Activated CD8-positive, alpha-beta memory T cell treated with anti-CD3 and anti-CD28 coated beads, Interleukin-2, amount 50 U/mL, for 24 hours (primary cell): Measurements from ENCODE around the gene GALK2.
"Not testable (repeated sequence)": the region's sequence is repeated elsewhere in the genome, so short reads cannot be mapped to it uniquely, and the experiment has no call there.

ENCODE experiments used
- DNase-seq: peaks from one replicate; pipeline ENCODE4 v3.0.0-alpha.2; 2020; ENCODE audit errors: extremely low read depth

Gene GALK2

GRCh38 chr15:49223536-49224274, 53.7 kb downstream of the GALK2 start:
- DNase-seq: no peak

GRCh38 chr15:49225572-49226281, 55.7 kb downstream of the GALK2 start:
- no peak for DNase-seq

GRCh38 chr15:49227602-49228001, 57.6 kb downstream of the GALK2 start:
- DNase-seq: no peak

- DNase-seq: no peak
Measured at GRCh38 chr15:49229922-49230321, 59.9 kb downstream of the GALK2 start.

GRCh38 chr15:49232236-49232806, 62.3 kb downstream of the GALK2 start:
- no peak for DNase-seq

- peak; percentile 4 for DNase-seq
Measured at GRCh38 chr15:49235446-49236124, 65.5 kb downstream of the GALK2 start.

- DNase-seq: no peak
Measured at GRCh38 chr15:49236869-49237268, 66.8 kb downstream of the GALK2 start.

- DNase-seq: no peak
Measured at GRCh38 chr15:49238342-49238741, 68.3 kb downstream of the GALK2 start.

GRCh38 chr15:49239105-49239504, 69.1 kb downstream of the GALK2 start:
- no peak for DNase-seq

GRCh38 chr15:49242820-49243219, 72.8 kb downstream of the GALK2 start:
- DNase-seq: no peak

- DNase-seq: no peak
Measured at GRCh38 chr15:49247556-49248110, 77.6 kb downstream of the GALK2 start.

GRCh38 chr15:49248291-49248690, 78.2 kb downstream of the GALK2 start:
- DNase-seq: no peak

GRCh38 chr15:49255966-49256759, 86.1 kb downstream of the GALK2 start:
- no peak for DNase-seq

- DNase-seq: not testable (repeated sequence)
Measured at GRCh38 chr15:49265117-49265516, 95.1 kb downstream of the GALK2 start.

GRCh38 chr15:49265911-49266310, 95.9 kb downstream of the GALK2 start:
- no peak for DNase-seq

- DNase-seq: no peak
Measured at GRCh38 chr15:49270541-49271421, 100.7 kb downstream of the GALK2 start.

GRCh38 chr15:49273734-49274318, 103.8 kb downstream of the GALK2 start:
- no peak for DNase-seq

- no peak for DNase-seq
Measured at GRCh38 chr15:49278751-49279150, 108.7 kb downstream of the GALK2 start.

GRCh38 chr15:49279521-49280456, 109.7 kb downstream of the GALK2 start:
- DNase-seq: no peak
